H1 (cell line): Measurements from ENCODE around the gene NR5A1. TPM values are rescaled to one million over a fixed set of nuclear protein-coding genes. Genes with fewer than 3 reads are reported as not detected.

Experiments
- CTCF ChIA-PET: fragments of 300-600 bp; sonication (Branson Sonifier 250); formaldehyde crosslinking; loops from one replicate; lab custom pipeline; 2021; ENCODE audit not compliant: partially characterized antibody; lab: Charles Lee
- POLR2A ChIA-PET: fragments of 300-600 bp; sonication (Branson Sonifier 250); formaldehyde crosslinking; loops from one replicate; lab custom pipeline; 2021; ENCODE audit warnings: inconsistent platforms; ENCODE audit not compliant: partially characterized antibody; lab: Charles Lee
- DNase-seq, 2 experiments: peaks; one replicate each; pipeline versions ENCODE4 v3.0.0 to v3.0.0-alpha.2; 2010 to 2022; ENCODE audit warnings: low spot score in 2 of 2, low read depth in 1 of 2, mixed read lengths in 1 of 2
- FAIRE-seq: peaks from 2 replicates; lab custom pipeline; 2011; peaks lifted over from hg19 to GRCh38; lab: Jason Lieb, UNC
- H2AFZ ChIP-seq: 2 replicates; pipeline ENCODE4 v1.8.1; 2012; ENCODE audit warnings: low read length, inconsistent platforms
- H2AK5ac ChIP-seq: 2 replicates; pipeline ENCODE4 v1.6.1; 2013; ENCODE audit warnings: low read depth, low read length
- H2BK120ac ChIP-seq: replicated peaks from 2 replicates; pipeline ENCODE3; 2013; ENCODE audit warnings: low read depth, low read length, inconsistent platforms
- H2BK12ac ChIP-seq: 2 replicates; pipeline ENCODE4 v1.6.1; 2013; ENCODE audit warnings: low read depth, low read length
- H2BK15ac ChIP-seq: 2 replicates; pipeline ENCODE4 v1.6.1; 2013; ENCODE audit warnings: low read length
- H2BK20ac ChIP-seq: 2 replicates; pipeline ENCODE4 v1.6.1; 2013; ENCODE audit warnings: low read length
- H2BK5ac ChIP-seq: 2 replicates; pipeline ENCODE4 v1.6.1; 2013; ENCODE audit warnings: low read depth, low read length
- H3K14ac ChIP-seq: 2 replicates; pipeline ENCODE4 v1.6.1; 2013; ENCODE audit warnings: inconsistent platforms; ENCODE audit not compliant: insufficient read length
- H3K18ac ChIP-seq: 2 replicates; pipeline ENCODE4 v1.6.1; 2013; ENCODE audit warnings: low read length; ENCODE audit errors: extremely low read depth
- H3K23ac ChIP-seq: 2 replicates; pipeline ENCODE4 v1.6.1; 2013; ENCODE audit warnings: inconsistent platforms; ENCODE audit not compliant: insufficient read length
- H3K23me2 ChIP-seq: 2 replicates; pipeline ENCODE4 v1.6.1; 2013; ENCODE audit warnings: low read depth, low read length
- H3K27ac ChIP-seq: 2 replicates; pipeline ENCODE4 v1.6.1; 2011; ENCODE audit warnings: low read depth, low read length, inconsistent platforms
- H3K27me3 ChIP-seq, 4 experiments: replicated peaks in 1 of 4; 1 replicate in 1 of 4; 2 replicates in 3 of 4; pipeline versions ENCODE4 v1.6.1 to v1.8.1; 2011 to 2013; ENCODE audit warnings: low read length in 3 of 4, mild to moderate bottlenecking in 3 of 4, inconsistent platforms in 2 of 4, mixed read lengths in 2 of 4, moderate library complexity in 1 of 4; ENCODE audit not compliant: control insufficient read depth in 3 of 4, insufficient read depth in 3 of 4; ENCODE audit errors: extremely low read depth in 1 of 4
- H3K36me3 ChIP-seq, 4 experiments: 2 replicates each; pipeline versions ENCODE4 v1.6.1 to v1.8.1; 2011 to 2013; ENCODE audit warnings: mild to moderate bottlenecking in 4 of 4, low read length in 3 of 4, moderate library complexity in 2 of 4, control low read depth in 1 of 4, inconsistent platforms in 1 of 4; ENCODE audit not compliant: insufficient read depth in 4 of 4, control insufficient read depth in 2 of 4
- H3K4ac ChIP-seq: replicated peaks from 2 replicates; pipeline ENCODE3; 2013; ENCODE audit warnings: low read length, low read depth, mixed read lengths, inconsistent platforms; ENCODE audit not compliant: insufficient read length
- H3K4me1 ChIP-seq, 4 experiments: replicated peaks in 1 of 4; 1 replicate in 1 of 4; 2 replicates in 3 of 4; pipeline versions ENCODE4 v1.6.1 to v1.8.1; 2011 to 2013; ENCODE audit warnings: low read length in 3 of 4, inconsistent platforms in 2 of 4, mixed read lengths in 1 of 4; ENCODE audit not compliant: insufficient read depth in 4 of 4, control insufficient read depth in 3 of 4
- H3K4me2 ChIP-seq, 2 experiments: 2 replicates each; pipeline versions ENCODE4 v1.6.1 to v1.8.1; 2011 to 2013; ENCODE audit warnings: low read depth in 2 of 2, low read length in 2 of 2, control low read depth in 1 of 2, inconsistent platforms in 1 of 2, mild to moderate bottlenecking in 1 of 2; ENCODE audit not compliant: insufficient read depth in 1 of 2
- H3K4me3 ChIP-seq, 4 experiments: fragments of 200-600, 300-600 bp in 1 of 4; sonication (generic), shearing (Covaris generic), sonication (Bioruptor Twin) in 1 of 4; 2 replicates each; pipeline versions ENCODE4 v1.5.1 to v1.8.1; 2011 to 2016; ENCODE audit warnings: low read length in 4 of 4, low read depth in 3 of 4, control low read depth in 2 of 4, inconsistent platforms in 2 of 4, mild to moderate bottlenecking in 2 of 4, mixed read lengths in 1 of 4, moderate library complexity in 1 of 4; ENCODE audit not compliant: insufficient read depth in 2 of 4; ENCODE audit errors: extremely low read depth in 1 of 4
- H3K56ac ChIP-seq: replicated peaks from 2 replicates; pipeline ENCODE3; 2013; ENCODE audit warnings: low read depth, mild to moderate bottlenecking, mixed read lengths, low read length, inconsistent platforms; ENCODE audit not compliant: insufficient read length
- H3K79me1 ChIP-seq: 2 replicates; pipeline ENCODE4 v1.6.1; 2013; ENCODE audit warnings: low read depth, low read length, control low read depth
- H3K79me2 ChIP-seq, 2 experiments: 2 replicates each; pipeline versions ENCODE4 v1.6.1 to v1.8.1; 2012 to 2013; ENCODE audit warnings: low read length in 2 of 2, mild to moderate bottlenecking in 2 of 2, inconsistent platforms in 1 of 2; ENCODE audit not compliant: insufficient read depth in 2 of 2, control insufficient read depth in 1 of 2
- H3K9ac ChIP-seq, 4 experiments: replicated peaks in 1 of 4; 1 replicate in 1 of 4; 2 replicates in 3 of 4; pipeline versions ENCODE4 v1.6.1 to v1.8.1; 2011 to 2013; ENCODE audit warnings: low read depth in 3 of 4, low read length in 3 of 4, control low read depth in 2 of 4, mild to moderate bottlenecking in 2 of 4, moderate library complexity in 2 of 4, inconsistent platforms in 1 of 4; ENCODE audit errors: extremely low read depth in 1 of 4
- H3K9me3 ChIP-seq, 2 experiments: 2 replicates each; pipeline versions ENCODE4 v1.6.1 to v1.8.1; 2012 to 2013; ENCODE audit warnings: mild to moderate bottlenecking in 2 of 2, moderate library complexity in 2 of 2, control low read depth in 1 of 2, inconsistent platforms in 1 of 2, low read depth in 1 of 2, low read length in 1 of 2, mixed read lengths in 1 of 2; ENCODE audit not compliant: insufficient read depth in 2 of 2
- H4K20me1 ChIP-seq, 2 experiments: replicated peaks in 1 of 2; 2 replicates each; pipeline versions ENCODE3 to v1.8.1; 2011 to 2013; ENCODE audit warnings: inconsistent platforms in 2 of 2, low read length in 2 of 2, mild to moderate bottlenecking in 1 of 2; ENCODE audit not compliant: insufficient read depth in 2 of 2, control insufficient read depth in 1 of 2
- H4K5ac ChIP-seq: 2 replicates; pipeline ENCODE4 v1.6.1; 2013; ENCODE audit warnings: low read length, low read depth, mixed read lengths, inconsistent platforms; ENCODE audit not compliant: insufficient read length
- H4K8ac ChIP-seq: 2 replicates; pipeline ENCODE4 v1.8.0; 2013; ENCODE audit warnings: mild to moderate bottlenecking, moderate library complexity, low read length, inconsistent platforms; ENCODE audit not compliant: insufficient read depth; ENCODE audit errors: extremely low read depth
- H4K91ac ChIP-seq: replicated peaks from 2 replicates; pipeline ENCODE3; 2013; ENCODE audit warnings: low read length, mixed read lengths, inconsistent platforms; ENCODE audit not compliant: insufficient read length
- EGR1 ChIP-seq: IDR thresholded peaks from 2 replicates; pipeline ENCODE4 v1.6.1; 2011; ENCODE audit warnings: low read depth, low read length, borderline replicate concordance
- EZH2 ChIP-seq: fragments of 200-600 bp; sonication (generic); IDR thresholded peaks from 2 replicates; pipeline ENCODE4 v1.7.1; 2012; ENCODE audit warnings: low read depth, mild to moderate bottlenecking, moderate library complexity, low read length, inconsistent platforms; ENCODE audit not compliant: severe bottlenecking
- SIX5 ChIP-seq: IDR thresholded peaks from 2 replicates; pipeline ENCODE4 v1.6.1; 2011; ENCODE audit warnings: mild to moderate bottlenecking, low read depth, low read length
- WGBS, 2 experiments: shearing (Covaris generic) in 1 of 2; methylation state at CpG; one replicate each; pipeline versions ENCODE4 v1.1.6 to v1.1.7; 2013 to 2015; ENCODE audit warnings: low lambda C conversion rate in 2 of 2, mixed read lengths in 2 of 2, inconsistent platforms in 1 of 2, low coverage in 1 of 2, missing lambda C conversion rate in 1 of 2; ENCODE audit not compliant: insufficient replicate concordance in 2 of 2, insufficient coverage in 1 of 2, insufficient read length in 1 of 2; ENCODE audit errors: extremely low coverage in 1 of 2, missing lambda C conversion rate in 1 of 2; 5-methylcytosine and 5-hydroxymethylcytosine counted together
- polyA plus RNA-seq, 7 experiments: library from polyadenylated mRNA; depleted of rRNA in 3 of 7; stranded (reverse) in 5 of 7; unstranded in 2 of 7; fragments of >200 nt in 5 of 7; fragments of 200-250 nt in 2 of 7; gene quantifications; 1 replicate in 5 of 7; 2 replicates in 1 of 7; 4 replicates in 1 of 7; pipeline versions ENCODE4 v1.2.1 to v1.2.3, GENCODE V29; 2011 to 2013; ENCODE audit warnings: missing spikeins in 2 of 7, mixed read lengths in 2 of 7
- total RNA-seq: library from RNA; stranded (reverse); fragmentation: NEBNext Ultra II Directional; extraction: Animal tissue kit (Norgen Biotek cat#: 25700); gene quantifications from 2 replicates; pipeline ENCODE4 v1.2.1, GENCODE V29; 2021
- TF ChIP-seq, protein P1 (sequence below): IDR thresholded peaks from 2 replicates; pipeline ENCODE4 v1.6.1; 2012; ENCODE audit warnings: low read length, inconsistent platforms

Gene NR5A1
- total and polyA plus RNA-seq, 2 of the 8 experiments (the other 6 are each of a cell fraction or from before 2014, with no cell fraction given) = 0.29 to 0.58 TPM

DNA sequence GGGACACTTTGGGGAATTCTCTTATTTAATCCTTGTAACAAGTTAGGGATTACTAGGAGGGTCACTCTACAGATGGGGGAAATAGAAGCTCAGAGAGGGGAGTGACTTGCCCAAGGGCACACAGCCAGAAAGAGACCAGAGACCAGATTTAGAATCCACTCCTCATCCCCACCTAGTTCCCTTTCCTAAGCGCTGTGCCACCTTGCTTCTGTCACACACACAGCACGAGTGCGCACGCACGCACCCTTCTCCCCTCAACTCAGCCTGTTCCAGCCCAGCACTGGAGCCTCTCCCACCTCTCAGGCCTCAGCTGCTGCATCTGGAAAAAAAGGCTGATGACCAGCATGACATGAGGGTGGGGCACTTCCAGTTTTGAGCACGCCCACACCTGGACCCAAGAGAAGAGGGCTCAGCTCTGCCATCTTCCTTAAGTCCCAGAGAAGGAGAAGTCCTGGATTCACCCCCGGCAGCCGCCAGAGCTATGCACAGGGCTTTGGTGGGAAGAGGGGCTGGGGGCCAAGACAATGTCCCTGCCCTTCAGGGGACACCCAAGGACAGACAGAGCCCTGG is 18.5 kb downstream of the NR5A1 start:
- H3K9me3 ChIP-seq = no peaks in the 10 kb centered on the region
- no peaks in the 10 kb centered on the region for H3K36me3 ChIP-seq
- no peak overlapping the region; the same call in 1 of the 2 replicates for H3K18ac ChIP-seq
- no peak overlapping the region for H2BK120ac ChIP-seq
- H4K8ac ChIP-seq = no peak overlapping the region
- H2BK20ac ChIP-seq = 0 out of 2 replicates have a peak overlapping the region, but pooled peaks have one; percentile 72
- no peak overlapping the region for H3K56ac ChIP-seq
- H3K4ac ChIP-seq = no peak overlapping the region
- no peak overlapping the region for H3K9ac ChIP-seq
- H4K91ac ChIP-seq = no peak overlapping the region
- FAIRE-seq (no peak), DNase-seq (no peak)
- H3K27ac ChIP-seq = no peak overlapping the region
- TF ChIP-seq EZH2 (peak; percentile 14), SIX5 (no peak), EGR1 (no peak)
- TF ChIP-seq, protein P1, sequence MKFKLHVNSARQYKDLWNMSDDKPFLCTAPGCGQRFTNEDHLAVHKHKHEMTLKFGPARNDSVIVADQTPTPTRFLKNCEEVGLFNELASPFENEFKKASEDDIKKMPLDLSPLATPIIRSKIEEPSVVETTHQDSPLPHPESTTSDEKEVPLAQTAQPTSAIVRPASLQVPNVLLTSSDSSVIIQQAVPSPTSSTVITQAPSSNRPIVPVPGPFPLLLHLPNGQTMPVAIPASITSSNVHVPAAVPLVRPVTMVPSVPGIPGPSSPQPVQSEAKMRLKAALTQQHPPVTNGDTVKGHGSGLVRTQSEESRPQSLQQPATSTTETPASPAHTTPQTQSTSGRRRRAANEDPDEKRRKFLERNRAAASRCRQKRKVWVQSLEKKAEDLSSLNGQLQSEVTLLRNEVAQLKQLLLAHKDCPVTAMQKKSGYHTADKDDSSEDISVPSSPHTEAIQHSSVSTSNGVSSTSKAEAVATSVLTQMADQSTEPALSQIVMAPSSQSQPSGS = no peak
- H4K20me1 ChIP-seq = peaks cover 0 to 2% of the 10 kb centered on the region in 2 experiments
- CTCF ChIA-PET = interaction anchor here (1.0 to 1.4 kb wide), 4 partner anchors 9 to 78 kb away, joined by 3 to 8 read pairs (median 4); no protein-coding TSS in a partner anchor
- no peaks in the 10 kb centered on the region; the same call in 1 of the 2 replicates for H3K23me2 ChIP-seq
- no peak overlapping the region for H4K5ac ChIP-seq
- H3K14ac ChIP-seq = no peak overlapping the region
- H2BK15ac ChIP-seq = no peak overlapping the region
- POLR2A ChIA-PET = no interaction called here
- no peak overlapping the region for H3K4me3 ChIP-seq
- H2BK5ac ChIP-seq = no peak overlapping the region
- peaks cover 2 to 23% (median 3%) of the 10 kb centered on the region in 4 experiments; a peak in 5 of 7 replicates for H3K4me1 ChIP-seq
- H2AK5ac ChIP-seq = no peak overlapping the region
- 79% methylated on average over 8 of the region's 8 CpGs; no CpG with 5 or more reads in 1 of the 2 experiments for WGBS, 2 experiments
- no peak overlapping the region for H2AFZ ChIP-seq
- H3K4me2 ChIP-seq = no peak overlapping the region
- H3K27me3 ChIP-seq = peaks cover 0 to 7% (median 5%) of the 10 kb centered on the region in 4 experiments; a peak in 4 of 7 replicates
- no peaks in the 10 kb centered on the region for H3K79me1 ChIP-seq
- no peak overlapping the region for H2BK12ac ChIP-seq
- H3K79me2 ChIP-seq = no peaks in the 10 kb centered on the region
- no peak overlapping the region for H3K23ac ChIP-seq
